IMR-90 (cell line): ENCODE results near the gene IQUB.
"Not testable (repeated sequence)": the region's sequence is repeated elsewhere in the genome, so short reads cannot be mapped to it uniquely, and the experiment has no call there.

Source experiments
- BHLHE40 ChIP-seq: fragments of 150-350 bp; IDR thresholded peaks from 2 replicates; pipeline ENCODE4 v1.6.1; 2016; ENCODE audit warnings: mild to moderate bottlenecking, low read depth, low read length
- MAFK ChIP-seq: IDR thresholded peaks from 2 replicates; pipeline ENCODE4 v1.6.1; 2012; ENCODE audit warnings: low read depth, low read length, improper control_type of control experiment
- MXI1 ChIP-seq: IDR thresholded peaks from 2 replicates; pipeline ENCODE4 v1.6.1; 2012; ENCODE audit warnings: low read depth, mild to moderate bottlenecking, low read length, moderate library complexity, borderline replicate concordance
- POLR2A ChIP-seq: IDR thresholded peaks from 2 replicates; pipeline ENCODE4 v1.6.1; 2012; ENCODE audit warnings: mild to moderate bottlenecking, low read depth, low read length
- RCOR1 ChIP-seq: IDR thresholded peaks from 2 replicates; pipeline ENCODE4 v1.6.1; 2012; ENCODE audit warnings: mild to moderate bottlenecking, low read length, improper control_type of control experiment; ENCODE audit not compliant: insufficient replicate concordance
- TF ChIP-seq, protein P1 (sequence below): conservative IDR thresholded peaks from 2 replicates; pipeline ENCODE4 v1.5.1; 2012; ENCODE audit warnings: mild to moderate bottlenecking, low read depth, low read length, improper control_type of control experiment

DNA sequence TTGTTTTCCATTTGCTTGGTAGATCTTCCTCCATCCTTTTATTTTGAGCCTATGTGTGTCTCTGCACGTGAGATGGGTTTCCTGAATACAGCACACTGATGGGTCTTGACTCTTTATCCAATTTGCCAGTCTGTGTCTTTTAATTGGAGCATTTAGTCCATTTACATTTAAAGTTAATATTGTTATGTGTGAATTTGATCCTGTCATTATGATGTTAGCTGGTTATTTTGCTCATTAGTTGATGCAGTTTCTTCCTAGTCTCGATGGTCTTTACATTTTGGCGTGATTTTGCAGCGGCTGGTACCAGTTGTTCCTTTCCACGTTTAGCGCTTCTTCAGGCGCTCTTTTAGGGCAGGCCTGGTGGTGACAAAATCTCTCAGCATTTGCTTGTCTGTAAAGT is 7.9 kb downstream of the IQUB start:
- not testable (repeated sequence) for TF ChIP-seq POLR2A, BHLHE40, MXI1, MAFK, RCOR1
- TF ChIP-seq, protein P1, sequence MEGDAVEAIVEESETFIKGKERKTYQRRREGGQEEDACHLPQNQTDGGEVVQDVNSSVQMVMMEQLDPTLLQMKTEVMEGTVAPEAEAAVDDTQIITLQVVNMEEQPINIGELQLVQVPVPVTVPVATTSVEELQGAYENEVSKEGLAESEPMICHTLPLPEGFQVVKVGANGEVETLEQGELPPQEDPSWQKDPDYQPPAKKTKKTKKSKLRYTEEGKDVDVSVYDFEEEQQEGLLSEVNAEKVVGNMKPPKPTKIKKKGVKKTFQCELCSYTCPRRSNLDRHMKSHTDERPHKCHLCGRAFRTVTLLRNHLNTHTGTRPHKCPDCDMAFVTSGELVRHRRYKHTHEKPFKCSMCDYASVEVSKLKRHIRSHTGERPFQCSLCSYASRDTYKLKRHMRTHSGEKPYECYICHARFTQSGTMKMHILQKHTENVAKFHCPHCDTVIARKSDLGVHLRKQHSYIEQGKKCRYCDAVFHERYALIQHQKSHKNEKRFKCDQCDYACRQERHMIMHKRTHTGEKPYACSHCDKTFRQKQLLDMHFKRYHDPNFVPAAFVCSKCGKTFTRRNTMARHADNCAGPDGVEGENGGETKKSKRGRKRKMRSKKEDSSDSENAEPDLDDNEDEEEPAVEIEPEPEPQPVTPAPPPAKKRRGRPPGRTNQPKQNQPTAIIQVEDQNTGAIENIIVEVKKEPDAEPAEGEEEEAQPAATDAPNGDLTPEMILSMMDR = not testable (repeated sequence)
